WTC11 (cell line): ENCODE data around the gene SDR42E2. TPM values are rescaled to one million over a fixed set of nuclear protein-coding genes. Genes with fewer than 3 reads are reported as not detected.

ENCODE experiments used
- AR ChIP-seq: fragments of 250-450 bp; sonication (Bioruptor Pico); IDR thresholded peaks from 2 replicates; pipeline ENCODE4 v1.9.0; 2021; ENCODE audit warnings: mild to moderate bottlenecking
- ATF2 ChIP-seq: sonication (generic); formaldehyde crosslinking; IDR thresholded peaks from 2 replicates; pipeline ENCODE4 v1.8.1; 2022; ENCODE audit warnings: low read depth, missing genetic modification reagents, borderline replicate concordance
- E2F5 ChIP-seq: sonication (generic); formaldehyde crosslinking; IDR thresholded peaks from 2 replicates; pipeline ENCODE4 v1.8.1; 2022; ENCODE audit warnings: mild to moderate bottlenecking, moderate library complexity, missing genetic modification reagents
- ERG ChIP-seq: fragments of 250-450 bp; sonication (Bioruptor Pico); IDR thresholded peaks from 2 replicates; pipeline ENCODE4 v1.8.0; 2021; ENCODE audit warnings: mild to moderate bottlenecking
- FOXP1 ChIP-seq: sonication (generic); formaldehyde crosslinking; IDR thresholded peaks from 2 replicates; pipeline ENCODE4 v1.8.0; 2022; ENCODE audit warnings: missing genetic modification reagents, mild to moderate bottlenecking, moderate library complexity, borderline replicate concordance
- FOXP4 ChIP-seq: sonication (generic); formaldehyde crosslinking; IDR thresholded peaks from 2 replicates; pipeline ENCODE4 v1.8.0; 2022; ENCODE audit warnings: mild to moderate bottlenecking, missing genetic modification reagents
- GTF2I ChIP-seq: fragments of 250-450 bp; sonication (Bioruptor Pico); conservative IDR thresholded peaks from 2 replicates; pipeline ENCODE4 v1.4.0; 2021; ENCODE audit warnings: mild to moderate bottlenecking
- PREB ChIP-seq: sonication (generic); formaldehyde crosslinking; IDR thresholded peaks from 2 replicates; pipeline ENCODE4 v1.8.1; 2022; ENCODE audit warnings: mild to moderate bottlenecking, missing genetic modification reagents, moderate library complexity, borderline replicate concordance
- PRRX2 ChIP-seq: fragments of 250-450 bp; sonication (Bioruptor Pico); IDR thresholded peaks from 2 replicates; pipeline ENCODE4 v1.8.0; 2021; ENCODE audit warnings: mild to moderate bottlenecking
- SP1 ChIP-seq: sonication (generic); formaldehyde crosslinking; conservative IDR thresholded peaks from 2 replicates; pipeline ENCODE4 v1.8.1; 2022; ENCODE audit warnings: missing genetic modification reagents
- STAT6 ChIP-seq: sonication (generic); formaldehyde crosslinking; conservative IDR thresholded peaks from 2 replicates; pipeline ENCODE4 v1.8.1; 2023; ENCODE audit warnings: mild to moderate bottlenecking, low read depth, missing genetic modification reagents, moderate library complexity
- TCF7 ChIP-seq: sonication (generic); formaldehyde crosslinking; IDR thresholded peaks from 2 replicates; pipeline ENCODE4 v1.8.0; 2022; ENCODE audit warnings: mild to moderate bottlenecking, low read depth, missing genetic modification reagents, moderate library complexity
- TEAD1 ChIP-seq: sonication (generic); formaldehyde crosslinking; IDR thresholded peaks from 2 replicates; pipeline ENCODE4 v1.8.0; 2022; ENCODE audit warnings: mild to moderate bottlenecking, missing genetic modification reagents
- USF2 ChIP-seq: sonication (generic); formaldehyde crosslinking; IDR thresholded peaks from 2 replicates; pipeline ENCODE4 v1.8.1; 2023; ENCODE audit warnings: mild to moderate bottlenecking, missing genetic modification reagents, moderate library complexity
- ZBTB21 ChIP-seq: sonication (generic); formaldehyde crosslinking; IDR thresholded peaks from 2 replicates; pipeline ENCODE4 v1.8.1; 2023; ENCODE audit warnings: mild to moderate bottlenecking, missing genetic modification reagents, borderline replicate concordance
- ZNF232 ChIP-seq: sonication (generic); formaldehyde crosslinking; IDR thresholded peaks from 2 replicates; pipeline ENCODE4 v1.8.0; 2022; ENCODE audit warnings: mild to moderate bottlenecking, missing genetic modification reagents
- ZNF512 ChIP-seq: sonication (generic); formaldehyde crosslinking; IDR thresholded peaks from 2 replicates; pipeline ENCODE4 v1.8.1; 2022; ENCODE audit warnings: missing genetic modification reagents, borderline replicate concordance
- ZNF671 ChIP-seq: fragments of 250-450 bp; sonication (Bioruptor Pico); IDR thresholded peaks from 2 replicates; pipeline ENCODE4 v1.8.0; 2021; ENCODE audit warnings: mild to moderate bottlenecking
- ZSCAN18 ChIP-seq: fragments of 250-450 bp; sonication (Bioruptor Pico); IDR thresholded peaks from 2 replicates; pipeline ENCODE4 v2.1.2; 2022; ENCODE audit warnings: mild to moderate bottlenecking, moderate library complexity
- total RNA-seq: library from RNA; stranded (reverse); gene quantifications from 3 replicates; pipeline ENCODE4 v1.2.3, GENCODE V29; 2021

The SDR42E2 gene
- total RNA-seq, 1 experiment from 2014 or later = 0.13 TPM

- no peak for TF ChIP-seq AR (CRISPR knock-in tag)
- peak; percentile 60; the same call in 1 of the 2 replicates for TF ChIP-seq SP1 (CRISPR knock-in tag)
- TF ChIP-seq PREB (CRISPR knock-in tag) = no peak
- TF ChIP-seq STAT6 (CRISPR knock-in tag) = no peak
- TF ChIP-seq FOXP4 (CRISPR knock-in tag) = no peak
- TF ChIP-seq GTF2I = peak; percentile 90
- TF ChIP-seq ERG (CRISPR knock-in tag) = no peak
- TF ChIP-seq ATF2 (CRISPR knock-in tag) = no peak
- TF ChIP-seq ZSCAN18 (CRISPR knock-in tag) = no peak
- no peak for TF ChIP-seq USF2 (CRISPR knock-in tag)
- no peak for TF ChIP-seq TCF7
- no peak for TF ChIP-seq PRRX2 (CRISPR knock-in tag)
- no peak for TF ChIP-seq FOXP1 (CRISPR knock-in tag)
- TF ChIP-seq ZNF232 (CRISPR knock-in tag) = no peak
- no peak for TF ChIP-seq ZNF512 (CRISPR knock-in tag)
- TF ChIP-seq TEAD1 (CRISPR knock-in tag) = peak; percentile 69; the same call in 1 of the 2 replicates
- no peak for TF ChIP-seq ZNF671
- TF ChIP-seq ZBTB21 (CRISPR knock-in tag) = no peak
- no peak for TF ChIP-seq E2F5 (CRISPR knock-in tag)
These were observed 33.6 kb downstream of the SDR42E2 start (continued) for GRCh38 chr16:22195695-22196558.
